Cardiac fibroblast (primary cell): ENCODE results near the gene PLD3.
"Not testable (repeated sequence)": the region's sequence is repeated elsewhere in the genome, so short reads cannot be mapped to it uniquely, and the experiment has no call there.

Source experiments
- DNase-seq, 2 donors: peaks; one replicate each; pipeline versions ENCODE4 v3.0.0 to v3.0.0-alpha.2; 2010; ENCODE audit warnings: low read depth in 2 of 2
- H3K4me3 ChIP-seq, 2 donors: replicated peaks in 1 of 2; 1 replicate in 1 of 2; 2 replicates in 1 of 2; pipeline ENCODE4 v1.5.1; 2011; ENCODE audit warnings: low read depth in 2 of 2, low read length in 2 of 2, mild to moderate bottlenecking in 2 of 2, moderate library complexity in 1 of 2
- CTCF ChIP-seq: IDR thresholded peaks from one replicate; pipeline ENCODE4 v1.5.1; 2011; ENCODE audit warnings: low read depth, mild to moderate bottlenecking, low read length, inconsistent platforms

The PLD3 gene

DNA sequence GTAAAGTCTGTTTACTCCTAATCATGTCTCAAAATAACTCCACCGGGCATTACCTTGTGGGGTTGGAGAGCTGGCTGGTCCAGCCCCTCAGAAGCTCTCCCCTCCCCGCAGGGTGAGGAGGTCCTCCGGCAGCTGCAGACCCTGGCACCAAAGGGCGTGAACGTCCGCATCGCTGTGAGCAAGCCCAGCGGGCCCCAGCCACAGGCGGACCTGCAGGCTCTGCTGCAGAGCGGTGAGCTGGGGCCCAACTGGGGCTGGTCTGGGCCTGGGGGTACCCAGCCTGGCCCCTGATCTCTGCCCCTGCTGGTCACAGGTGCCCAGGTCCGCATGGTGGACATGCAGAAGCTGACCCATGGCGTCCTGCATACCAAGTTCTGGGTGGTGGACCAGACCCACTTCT lies 21.3 kb downstream of the PLD3 start:
- H3K4me3 ChIP-seq, result no peak overlapping the region
- TF ChIP-seq CTCF, result no peak
- no peak for DNase-seq

DNA sequence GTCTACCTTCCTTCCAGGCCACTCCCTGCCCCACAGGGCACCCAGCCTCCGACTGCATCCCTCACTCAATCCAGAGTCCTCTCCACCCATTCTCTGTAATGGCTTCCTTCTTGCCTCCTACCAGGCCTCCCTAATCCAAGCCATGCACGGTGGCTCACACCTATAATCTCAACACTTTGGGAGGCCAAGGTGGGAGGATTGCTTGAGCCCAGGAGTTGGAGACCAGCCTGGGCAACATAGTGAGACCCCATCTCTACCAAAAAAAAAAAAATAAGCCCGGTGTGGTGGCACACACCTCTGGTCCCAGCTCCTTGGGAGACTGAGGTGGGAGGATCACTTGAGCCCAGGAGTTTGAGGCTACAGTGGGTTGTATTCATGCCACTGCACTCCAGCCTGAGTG lies 21.8 kb downstream of the PLD3 start:
- H3K4me3 ChIP-seq, DNase-seq: not testable (repeated sequence)

DNA sequence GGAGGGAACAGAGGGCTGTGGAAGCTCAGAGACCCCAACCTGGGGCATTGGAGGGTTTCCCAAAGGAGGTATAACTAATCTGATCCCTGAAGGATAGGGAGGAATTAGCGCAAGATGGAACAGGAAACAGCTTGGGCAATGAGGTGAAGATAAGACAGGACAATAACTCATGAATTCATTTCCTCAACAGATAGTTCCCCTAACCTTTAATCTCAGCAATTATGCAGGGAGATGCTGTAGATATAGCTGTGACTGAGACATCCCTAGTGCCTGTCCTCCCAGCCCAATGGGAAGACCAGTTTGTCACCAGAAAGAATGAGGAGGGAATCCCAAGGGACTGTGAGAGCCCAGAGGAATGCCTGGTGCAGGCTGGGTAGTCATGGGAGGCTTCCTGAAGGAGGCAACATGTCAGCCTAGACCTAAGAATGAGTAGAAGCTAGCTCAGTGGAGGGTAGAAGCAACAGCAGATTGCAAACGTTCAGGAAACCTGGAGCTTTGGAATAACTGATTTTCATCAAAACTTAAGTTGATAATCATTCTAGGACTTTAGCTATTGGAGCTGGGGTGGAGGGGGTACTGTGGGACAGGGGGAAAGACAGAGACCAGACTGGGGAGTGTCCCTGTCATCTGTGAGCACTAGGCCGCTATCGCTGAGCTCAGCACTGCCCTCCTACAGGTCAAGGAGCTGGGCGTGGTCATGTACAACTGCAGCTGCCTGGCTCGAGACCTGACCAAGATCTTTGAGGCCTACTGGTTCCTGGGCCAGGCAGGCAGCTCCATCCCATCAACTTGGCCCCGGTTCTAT lies 22.7 kb downstream of the PLD3 start:
- no peak for TF ChIP-seq CTCF
- no peak overlapping the region for H3K4me3 ChIP-seq
- DNase-seq, result no peak

DNA sequence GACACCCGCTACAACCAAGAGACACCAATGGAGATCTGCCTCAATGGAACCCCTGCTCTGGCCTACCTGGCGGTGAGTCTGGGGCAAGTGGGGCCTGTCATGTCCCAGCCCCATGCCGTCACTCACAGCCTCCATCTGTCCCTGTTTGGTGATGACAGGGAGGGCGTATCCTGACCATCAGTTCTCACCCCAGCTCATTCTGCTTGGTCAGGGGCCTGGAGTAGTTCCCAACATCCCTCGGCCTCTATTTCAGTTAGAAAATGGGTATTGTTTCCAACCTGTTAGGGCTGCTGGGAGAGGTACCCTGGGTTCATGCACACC lies 23.3 kb downstream of the PLD3 start:
- H3K4me3 ChIP-seq, result no peak overlapping the region

DNA sequence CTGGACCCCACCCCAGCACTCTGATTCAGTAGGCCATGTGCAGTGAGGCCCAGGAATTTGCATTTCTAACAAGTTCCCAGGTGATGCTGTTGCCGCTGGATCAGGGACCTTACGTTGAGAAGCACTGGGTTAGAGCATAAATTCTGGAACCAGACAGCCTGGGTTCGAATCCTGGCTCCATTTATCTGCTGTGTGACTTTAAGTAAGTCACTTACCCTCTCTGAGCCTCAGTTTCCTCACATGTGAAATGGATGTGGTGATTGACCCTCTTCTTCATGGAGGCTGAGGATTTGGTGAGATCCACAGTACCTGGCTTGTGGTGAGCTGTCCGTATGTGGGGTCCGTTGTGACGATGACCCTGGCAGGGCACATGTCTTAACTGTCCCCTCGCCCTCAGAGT lies 25.6 kb downstream of the PLD3 start:
- no peak for DNase-seq
- TF ChIP-seq CTCF, result no peak
- no peak overlapping the region for H3K4me3 ChIP-seq

More for the DNA sequence above, 23.3 kb downstream of the PLD3 start:
- no peak for TF ChIP-seq CTCF
- no peak for DNase-seq

DNA sequence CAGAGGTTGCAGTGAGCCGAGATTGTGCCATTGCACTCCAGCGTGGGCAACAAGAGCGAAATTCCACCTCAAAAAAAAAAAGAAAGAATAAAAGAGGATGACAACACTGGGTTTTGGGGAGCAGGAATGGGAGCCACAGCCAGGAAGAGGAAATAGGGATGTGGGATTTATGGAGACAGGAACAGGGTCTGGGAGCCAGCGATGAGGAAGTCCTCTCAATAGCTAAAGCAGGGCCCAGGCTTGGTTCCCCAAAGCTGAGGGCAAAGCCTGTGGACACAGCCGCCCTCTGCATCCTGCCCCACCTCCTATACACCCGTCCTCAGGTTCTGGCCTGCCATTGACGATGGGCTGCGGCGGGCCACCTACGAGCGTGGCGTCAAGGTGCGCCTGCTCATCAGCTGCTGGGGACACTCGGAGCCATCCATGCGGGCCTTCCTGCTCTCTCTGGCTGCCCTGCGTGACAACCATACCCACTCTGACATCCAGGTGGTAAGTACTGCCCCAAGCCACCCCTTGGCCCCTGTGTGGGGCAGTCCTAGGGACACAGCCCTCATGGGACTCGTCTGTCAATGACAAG lies 27.9 kb downstream of the PLD3 start:
- no peak for TF ChIP-seq CTCF
- no peak for DNase-seq
- H3K4me3 ChIP-seq, result no peak overlapping the region

GRCh38 chr19:40377876-40378385 lies 29.4 kb downstream of the PLD3 start:
- H3K4me3 ChIP-seq, result no peak overlapping the region
- no peak for TF ChIP-seq CTCF
- no peak for DNase-seq
